ENCODE measurements around the gene GATAD1. TPM values are rescaled to one million over a fixed set of nuclear protein-coding genes. Genes with fewer than 3 reads are reported as not detected.

Gene GATAD1
- total and polyA plus RNA-seq, 10 of the 15 experiments (the other 5 are each of a cell fraction or from before 2014, with no cell fraction given) = 5.5 to 45.2 (median 14.2) TPM

- no peak for TF ChIP-seq ZNF592 (IDR thresholded peaks at IDR 0.05)
- no peak for TF ChIP-seq CBX3 (IDR thresholded peaks at IDR 0.05; ENCODE audit: borderline replicate concordance, low read depth)
- TF ChIP-seq TCF12 (IDR thresholded peaks at IDR 0.05; ENCODE audit: low read depth, low read length) = no peak
- no peak for TF ChIP-seq HDAC6 (IDR thresholded peaks at IDR 0.05; ENCODE audit: unreplicated experiment)
- TF ChIP-seq RUNX3 (IDR thresholded peaks at IDR 0.05; ENCODE audit: low read length) = no peak
- TF ChIP-seq SUZ12 (IDR thresholded peaks at IDR 0.05; ENCODE audit: unreplicated experiment) = no peak
- no peak for TF ChIP-seq PRDM15 (CRISPR knock-in tag; IDR thresholded peaks at IDR 0.05)
- TF ChIP-seq STAT1 (conservative IDR thresholded peaks at IDR 0.05) = no peak
- no peak for TF ChIP-seq ZBTB4 (CRISPR knock-in tag; IDR thresholded peaks at IDR 0.05)
These were observed 43.6 kb upstream of the GATAD1 start (continued) for GRCh38 chr7:92403760-92404074.

All from GM12878 (cell line).